Liver (tissue), 3 donors: Measurements from ENCODE around the gene RAB30.

ENCODE experiments used
- ATF3 ChIP-seq: IDR thresholded peaks from 2 replicates; pipeline ENCODE4 v1.6.1; 2016; ENCODE audit warnings: antibody characterized with exemption
- CTCF ChIP-seq: fragments of 150-350 bp; IDR thresholded peaks from 2 replicates; pipeline ENCODE4 v1.5.1; 2017; ENCODE audit warnings: improper control_type of control experiment, low read depth, low read length; ENCODE audit not compliant: missing input control
- MAX ChIP-seq: IDR thresholded peaks from 2 replicates; pipeline ENCODE4 v1.6.1; 2016; ENCODE audit warnings: antibody characterized with exemption
- RAD21 ChIP-seq, 2 donors: IDR thresholded peaks; 2 replicates each; pipeline ENCODE4 v1.6.1; 2016; ENCODE audit warnings: antibody characterized with exemption in 2 of 2, mild to moderate bottlenecking in 2 of 2
- REST ChIP-seq: IDR thresholded peaks from 2 replicates; pipeline ENCODE4 v1.6.1; 2016; ENCODE audit warnings: antibody characterized with exemption, mild to moderate bottlenecking
- RXRA ChIP-seq, 2 donors: IDR thresholded peaks; 2 replicates each; pipeline ENCODE4 v1.6.1; 2017 to 2018; ENCODE audit warnings: antibody characterized with exemption in 2 of 2, mild to moderate bottlenecking in 1 of 2
- TAF1 ChIP-seq: conservative IDR thresholded peaks from 2 replicates; pipeline ENCODE4 v1.6.1; 2016; ENCODE audit warnings: antibody characterized with exemption, mild to moderate bottlenecking
- YY1 ChIP-seq: IDR thresholded peaks from 2 replicates; pipeline ENCODE4 v1.6.1; 2016; ENCODE audit warnings: antibody characterized with exemption, mild to moderate bottlenecking
- ZBTB33 ChIP-seq: IDR thresholded peaks from 2 replicates; pipeline ENCODE4 v1.6.1; 2016; ENCODE audit warnings: antibody characterized with exemption
- donor health status: healthy.
- donor health status: healthy.

- TF ChIP-seq RAD21 (IDR thresholded peaks at IDR 0.05): no peak
- no peak for TF ChIP-seq CTCF
- no peak for TF ChIP-seq TAF1
- no peak for TF ChIP-seq YY1
- TF ChIP-seq ATF3: no peak
- no peak for TF ChIP-seq REST
- TF ChIP-seq RXRA (IDR thresholded peaks at IDR 0.05): no peak
- no peak for TF ChIP-seq MAX
- TF ChIP-seq ZBTB33: no peak
These were observed 59.3 kb downstream of the RAB30 start for GRCh38 chr11:83012168-83013067.
